22Rv1 (cell line): ENCODE results near the gene DHRS7C.

Experiments
- CTCF ChIP-seq: fragments of 450-650 bp; IDR thresholded peaks from 2 replicates; pipeline ENCODE4 v1.5.1; 2017; ENCODE audit warnings: mild to moderate bottlenecking
- ZFX ChIP-seq: fragments of 450-650 bp; IDR thresholded peaks from 2 replicates; pipeline ENCODE4 v1.6.1; 2017; ENCODE audit warnings: antibody characterized with exemption, borderline replicate concordance

DNA sequence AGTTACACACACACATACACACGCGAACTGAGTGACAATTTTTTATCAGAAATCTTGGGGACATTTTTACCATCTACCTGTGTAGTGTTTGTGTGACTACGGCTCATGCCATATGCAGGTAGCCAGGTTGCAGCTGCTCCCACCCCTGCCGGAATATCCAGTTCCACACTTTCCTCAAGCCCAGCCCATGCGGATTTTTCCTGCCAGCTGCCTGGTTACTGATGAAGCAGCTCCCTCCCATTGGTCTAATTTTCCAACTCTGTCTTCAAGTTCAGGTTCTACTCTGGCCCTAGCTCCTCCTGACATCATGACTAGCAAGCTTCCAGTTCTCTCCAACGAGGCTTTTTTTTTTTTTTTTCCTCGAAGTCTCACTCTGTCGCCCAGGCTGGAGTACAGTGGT lies 25.7 kb upstream of the DHRS7C start:
- TF ChIP-seq CTCF (no peak), ZFX (no peak)
